Stomach (tissue), 9 donors: ENCODE results near the gene NAV1. TPM values are rescaled to one million over a fixed set of nuclear protein-coding genes. Genes with fewer than 3 reads are reported as not detected.
"Not testable (repeated sequence)": the region's sequence is repeated elsewhere in the genome, so short reads cannot be mapped to it uniquely, and the experiment has no call there.

Source experiments
- DNase-seq, 2 donors: peaks; one replicate each; pipeline versions ENCODE4 v3.0.0 to v3.0.0-alpha.2; 2013 to 2019
- H3K27ac ChIP-seq, 5 donors: fragments of 200-600 bp in 4 of 5; sonication (generic) in 4 of 5; one replicate each; pipeline ENCODE4 v1.5.1; 2013 to 2019; ENCODE audit warnings: mild to moderate bottlenecking in 1 of 5, moderate library complexity in 1 of 5
- H3K27me3 ChIP-seq, 3 donors: fragments of 200-600 bp; sonication (generic); one replicate each; pipeline ENCODE4 v1.5.1; 2017 to 2019; ENCODE audit warnings: mixed run types in 1 of 3
- H3K36me3 ChIP-seq, 4 donors: fragments of 200-600 bp; sonication (generic); 1 replicate in 3 of 4; 2 replicates in 1 of 4; pipeline ENCODE4 v1.5.1; 2016 to 2019
- H3K4me1 ChIP-seq, 4 donors: fragments of 200-600 bp; sonication (generic); one replicate each; pipeline ENCODE4 v1.5.1; 2016 to 2019
- H3K4me3 ChIP-seq, 4 donors: fragments of 200-600 bp; sonication (generic) in 3 of 4; one replicate each; pipeline ENCODE4 v1.5.1; 2016 to 2019; ENCODE audit warnings: mild to moderate bottlenecking in 1 of 4
- H3K9me3 ChIP-seq, 4 donors: fragments of 200-600 bp; sonication (generic); one replicate each; pipeline ENCODE4 v1.5.1; 2016 to 2019
- EP300 ChIP-seq: sonication (generic); formaldehyde crosslinking; IDR thresholded peaks from one replicate; pipeline ENCODE4 v1.6.1; 2017; ENCODE audit warnings: antibody characterized with exemption
- POLR2A ChIP-seq, 4 donors: fragments of 450-650 bp; IDR thresholded peaks; one replicate each; pipeline ENCODE4 v1.6.1; 2016; ENCODE audit warnings: antibody characterized with exemption in 4 of 4, control low read depth in 2 of 4, mild to moderate bottlenecking in 1 of 4, moderate library complexity in 1 of 4
- POLR2AphosphoS5 ChIP-seq, 3 donors: sonication (generic); formaldehyde crosslinking; IDR thresholded peaks; one replicate each; pipeline ENCODE4 v1.6.1; 2016; ENCODE audit warnings: antibody characterized with exemption in 3 of 3
- WGBS, 5 donors: extraction: QIAGEN DNeasy Blood & Tissue Kit in 3 of 5; methylation state at CpG; one replicate each; pipeline versions ENCODE4 v1.1.5 to v1.1.7; 2013 to 2018; 5-methylcytosine and 5-hydroxymethylcytosine counted together
- intact Hi-C: fragments of 100-400 bp; cut with DNase I; formaldehyde crosslinking; loops from one replicate; pipeline ENCODE4 v1.15.1; 2023; ENCODE audit warnings: low total_unique reads
- polyA plus RNA-seq, 3 donors: library from polyadenylated mRNA; stranded (reverse); fragments of 200-250 nt; gene quantifications; one replicate each; pipeline ENCODE4 v1.2.3, GENCODE V29; 2013
- total RNA-seq, 5 donors: library from RNA; depleted of rRNA; stranded (reverse); fragments of >200 nt; gene quantifications; one replicate each; pipeline versions ENCODE4 v1.1.0 to v1.2.3, GENCODE V29; 2014 to 2016
- TF ChIP-seq, protein P1 (sequence below), 7 experiments: fragments of 450-650 bp in 4 of 7; fragments of 200-600 bp in 3 of 7; sonication (generic) in 3 of 7; IDR thresholded peaks; one replicate each; pipeline ENCODE4 v1.5.1; 2016 to 2019; ENCODE audit warnings: antibody characterized with exemption in 7 of 7, control low read depth in 2 of 7, mild to moderate bottlenecking in 1 of 7
- donor health status: healthy with polysubstance abuse.
- donor health status: Bipolar disorder and iron deficiency.
- donor health status: healthy.

The NAV1 gene
- total and polyA plus RNA-seq, 8 donors: 3.0 to 33.0 (median 11.9) TPM

DNA sequence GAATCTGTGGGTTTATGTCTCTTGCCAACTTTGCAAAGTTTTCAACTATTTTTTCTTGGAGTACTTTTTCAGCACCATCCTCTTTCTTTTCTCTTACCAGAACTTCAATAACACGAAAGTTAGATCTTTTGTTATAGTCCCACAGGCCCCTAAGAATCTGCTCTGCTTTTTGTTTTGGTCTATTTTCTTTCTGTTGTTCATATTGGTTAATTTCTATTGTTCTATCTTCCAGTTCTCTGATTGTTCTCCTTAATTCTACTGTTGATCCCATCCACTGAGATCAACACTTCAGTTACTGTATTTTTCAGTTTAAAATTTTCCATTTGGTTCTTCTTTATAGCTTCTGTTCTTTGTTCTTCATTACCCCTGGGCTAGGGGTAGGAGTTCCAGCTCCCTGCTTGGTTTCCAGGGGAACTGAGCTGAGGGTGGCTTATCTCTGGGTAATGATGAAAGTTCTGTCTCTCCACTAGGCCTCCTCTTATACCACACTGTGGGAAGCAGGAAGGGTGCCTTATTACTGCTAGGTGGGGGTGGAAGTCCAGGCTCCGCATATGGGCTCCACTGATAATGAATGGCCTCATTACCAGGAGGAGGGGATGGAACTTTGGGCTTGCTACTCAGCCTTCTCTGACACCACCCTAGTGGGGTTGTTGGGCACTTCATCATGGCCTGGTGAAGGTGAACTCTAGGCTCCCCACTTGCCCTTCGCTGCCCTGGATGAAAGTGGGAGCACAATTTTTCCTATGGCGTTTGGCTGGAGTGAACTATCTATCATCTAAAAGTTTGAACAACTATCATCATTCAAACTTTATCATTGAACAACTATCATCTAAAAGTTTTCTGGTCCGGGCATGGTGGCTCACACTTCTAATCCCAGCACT lies 39.3 kb downstream of the NAV1 start:
- H3K36me3 ChIP-seq: no peaks in the 10 kb centered on the region

DNA sequence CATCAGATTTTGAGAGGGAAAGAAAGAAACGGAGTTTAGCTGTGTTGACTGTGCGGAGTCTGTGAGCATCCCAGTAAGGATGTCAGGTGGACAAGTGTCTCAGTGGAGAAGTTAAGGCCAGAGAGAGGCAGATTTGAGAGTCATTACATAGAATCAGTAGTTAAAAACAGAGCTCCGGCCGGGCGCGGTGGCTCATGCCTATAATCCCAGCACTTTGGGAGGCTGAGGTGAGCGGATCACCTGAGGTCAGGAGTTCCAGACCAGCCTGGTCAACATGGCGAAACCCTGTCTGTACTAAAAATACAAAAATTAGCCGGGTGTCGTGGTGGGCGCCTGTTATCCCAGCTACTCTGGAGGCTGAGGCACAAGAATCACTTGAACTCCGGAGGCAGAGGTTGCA lies 42.4 kb downstream of the NAV1 start:
- DNase-seq, H3K9me3 ChIP-seq, H3K27ac ChIP-seq, H3K4me3 ChIP-seq, H3K36me3 ChIP-seq, intact Hi-C loops, H3K27me3 ChIP-seq: not testable (repeated sequence)
- H3K4me1 ChIP-seq: peaks cover 8 to 31% (median 21%) of the 10 kb centered on the region in 4 donors
- 93 to 96% (median 95%) methylated on average over 12 of the region's 12 CpGs for WGBS, 5 donors

More for the DNA sequence above, 39.3 kb downstream of the NAV1 start:
- no peak overlapping the region for H3K4me3 ChIP-seq
- no peak for DNase-seq
- intact Hi-C loops: no loop called here
- peaks cover 7 to 14% (median 13%) of the 10 kb centered on the region in 4 donors for H3K4me1 ChIP-seq
- H3K27ac ChIP-seq: no peak overlapping the region
- TF ChIP-seq POLR2AphosphoS5 (IDR thresholded peaks at IDR 0.05) (no peak), POLR2A (IDR thresholded peaks at IDR 0.05) (no peak), EP300 (no peak)
- TF ChIP-seq, protein P1, sequence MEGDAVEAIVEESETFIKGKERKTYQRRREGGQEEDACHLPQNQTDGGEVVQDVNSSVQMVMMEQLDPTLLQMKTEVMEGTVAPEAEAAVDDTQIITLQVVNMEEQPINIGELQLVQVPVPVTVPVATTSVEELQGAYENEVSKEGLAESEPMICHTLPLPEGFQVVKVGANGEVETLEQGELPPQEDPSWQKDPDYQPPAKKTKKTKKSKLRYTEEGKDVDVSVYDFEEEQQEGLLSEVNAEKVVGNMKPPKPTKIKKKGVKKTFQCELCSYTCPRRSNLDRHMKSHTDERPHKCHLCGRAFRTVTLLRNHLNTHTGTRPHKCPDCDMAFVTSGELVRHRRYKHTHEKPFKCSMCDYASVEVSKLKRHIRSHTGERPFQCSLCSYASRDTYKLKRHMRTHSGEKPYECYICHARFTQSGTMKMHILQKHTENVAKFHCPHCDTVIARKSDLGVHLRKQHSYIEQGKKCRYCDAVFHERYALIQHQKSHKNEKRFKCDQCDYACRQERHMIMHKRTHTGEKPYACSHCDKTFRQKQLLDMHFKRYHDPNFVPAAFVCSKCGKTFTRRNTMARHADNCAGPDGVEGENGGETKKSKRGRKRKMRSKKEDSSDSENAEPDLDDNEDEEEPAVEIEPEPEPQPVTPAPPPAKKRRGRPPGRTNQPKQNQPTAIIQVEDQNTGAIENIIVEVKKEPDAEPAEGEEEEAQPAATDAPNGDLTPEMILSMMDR (IDR thresholded peaks at IDR 0.05): no peak
- H3K27me3 ChIP-seq: no peaks in the 10 kb centered on the region
- no peaks in the 10 kb centered on the region for H3K9me3 ChIP-seq
- 83 to 95% (median 92%) methylated on average over 5 of the region's 5 CpGs for WGBS, 5 donors

- Histone ChIP-seq H3K27me3 (no peaks in the 10 kb centered on the region), H3K4me1 (peaks cover 8 to 31% (median 21%) of the 10 kb centered on the region in 4 donors), H3K36me3 (no peaks in the 10 kb centered on the region), H3K9me3 (no peaks in the 10 kb centered on the region), H3K4me3 (no peak overlapping the region), H3K27ac (peak overlapping the region in 3 of 5 donors; percentile 8 to 63 (median 56))
- TF ChIP-seq POLR2A (IDR thresholded peaks at IDR 0.05) (no peak), EP300 (no peak), POLR2AphosphoS5 (IDR thresholded peaks at IDR 0.05) (no peak)
- TF ChIP-seq, protein P1 (IDR thresholded peaks at IDR 0.05): no peak
- WGBS, 5 donors: 60 to 72% (median 62%) methylated on average over 13 to 14 of the region's 14 CpGs
- DNase-seq: peak; percentile 42 to 59
- intact Hi-C loops: no loop called here
Observed at GRCh38 chr1:201582705-201583442, 43.9 kb downstream of the NAV1 start.

- H3K4me3 ChIP-seq: no peak overlapping the region
- no peaks in the 10 kb centered on the region for H3K36me3 ChIP-seq
- DNase-seq: no peak
- no peaks in the 10 kb centered on the region for H3K9me3 ChIP-seq
- WGBS, 5 donors: 67 to 81% (median 69%) methylated on average over 3 of the region's 3 CpGs
- peak overlapping the region in 2 of 5 donors; percentile 56 to 63 for H3K27ac ChIP-seq
- H3K4me1 ChIP-seq: peaks cover 8 to 31% (median 21%) of the 10 kb centered on the region in 4 donors
- H3K27me3 ChIP-seq: no peaks in the 10 kb centered on the region
- intact Hi-C loops: no loop called here
- TF ChIP-seq, protein P1 (IDR thresholded peaks at IDR 0.05): no peak
- TF ChIP-seq POLR2AphosphoS5 (IDR thresholded peaks at IDR 0.05): no peak
Observed at GRCh38 chr1:201583663-201584062, 44.7 kb downstream of the NAV1 start.
